ENCODE measurements around the gene CALD1. TPM values are rescaled to one million over a fixed set of nuclear protein-coding genes. Genes with fewer than 3 reads are reported as not detected.

CALD1 gene
- total and polyA plus RNA-seq, 9 donors, result 79.3 to 209 (median 128) TPM

- WGBS (ENCODE audit: insufficient coverage), result no CpG with 5 or more reads among the region's 3 CpGs
- peaks cover 18% of the 10 kb centered on the region for H3K36me3 ChIP-seq (ENCODE audit: control insufficient read depth, insufficient read depth, low read length)
Measured at GRCh38 chr7:134927723-134928122, 148.3 kb downstream of the CALD1 start.

DNA sequence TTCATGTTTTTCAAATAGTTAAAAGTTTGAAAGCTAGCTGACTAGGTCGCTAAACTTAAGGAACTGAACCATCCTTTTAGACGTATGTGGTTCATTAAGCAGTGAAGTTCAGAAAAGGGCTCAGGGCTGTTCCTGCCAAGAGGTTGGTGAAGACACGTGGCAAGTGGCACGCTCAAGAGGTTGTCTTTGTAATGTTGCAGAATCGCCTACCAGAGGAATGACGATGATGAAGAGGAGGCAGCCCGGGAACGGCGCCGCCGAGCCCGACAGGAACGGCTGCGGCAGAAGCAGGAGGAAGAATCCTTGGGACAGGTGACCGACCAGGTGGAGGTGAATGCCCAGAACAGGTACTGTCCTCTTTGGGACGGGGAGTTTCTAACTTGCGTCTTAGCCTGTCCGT lies 149.1 kb downstream of the CALD1 start:
- H3K36me3 ChIP-seq (ENCODE audit: control insufficient read depth, insufficient read depth, low read length), result peaks cover 24% of the 10 kb centered on the region
- no peak overlapping the region for H3K27ac ChIP-seq (ENCODE audit: low read length)
- no peaks in the 10 kb centered on the region for H3K9me3 ChIP-seq (replicated peaks; ENCODE audit: control insufficient read depth, low read depth, low read length)
- H3K4me3 ChIP-seq (ENCODE audit: low read length), result no peak overlapping the region
- no peaks in the 10 kb centered on the region for H3K27me3 ChIP-seq (ENCODE audit: control insufficient read depth, insufficient read depth, low read length)
- DNase-seq, result no peak
- no peaks in the 10 kb centered on the region for H3K4me1 ChIP-seq (ENCODE audit: control insufficient read depth, insufficient read depth, low read length)
- 96% methylated on average over 15 of the region's 18 CpGs for WGBS (ENCODE audit: insufficient coverage)

More at GRCh38 chr7:134927723-134928122, 148.3 kb downstream of the CALD1 start:
- no peaks in the 10 kb centered on the region for H3K9me3 ChIP-seq (replicated peaks; ENCODE audit: control insufficient read depth, low read depth, low read length)
- no peaks in the 10 kb centered on the region for H3K4me1 ChIP-seq (ENCODE audit: control insufficient read depth, insufficient read depth, low read length)
- no peak for DNase-seq
- H3K27ac ChIP-seq (ENCODE audit: low read length), result no peak overlapping the region
- H3K27me3 ChIP-seq (ENCODE audit: control insufficient read depth, insufficient read depth, low read length), result no peaks in the 10 kb centered on the region
- H3K4me3 ChIP-seq (ENCODE audit: low read length), result no peak overlapping the region

DNA sequence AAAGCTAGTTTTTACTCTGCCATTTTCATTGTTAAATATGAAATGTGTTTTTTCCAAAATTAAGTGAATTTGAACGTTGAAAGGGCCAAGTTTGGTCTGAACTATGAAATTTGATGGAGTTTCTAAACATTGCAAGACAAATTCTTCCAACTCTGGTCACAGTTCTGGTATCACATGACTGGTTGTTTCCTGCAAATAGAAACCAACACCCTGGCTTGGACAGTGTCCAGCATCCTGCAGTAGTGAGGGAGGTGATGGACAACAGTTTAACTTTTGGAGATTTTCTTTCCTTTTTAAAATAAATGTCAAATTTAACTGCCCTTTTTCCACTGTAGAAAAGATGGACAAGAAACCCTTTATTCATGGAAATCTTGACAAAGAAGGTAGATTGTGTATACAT lies 152.1 kb downstream of the CALD1 start:
- H3K9me3 ChIP-seq (replicated peaks; ENCODE audit: control insufficient read depth, low read depth, low read length), result no peaks in the 10 kb centered on the region
- peaks cover 35% of the 10 kb centered on the region for H3K36me3 ChIP-seq (ENCODE audit: control insufficient read depth, insufficient read depth, low read length)
- no peaks in the 10 kb centered on the region for H3K4me1 ChIP-seq (ENCODE audit: control insufficient read depth, insufficient read depth, low read length)
- H3K4me3 ChIP-seq (ENCODE audit: low read length), result no peak overlapping the region
- DNase-seq, result peak; percentile 22
- H3K27me3 ChIP-seq (ENCODE audit: control insufficient read depth, insufficient read depth, low read length), result no peaks in the 10 kb centered on the region
- no CpG with 5 or more reads among the region's 1 CpG for WGBS (ENCODE audit: insufficient coverage)
- no peak overlapping the region for H3K27ac ChIP-seq (ENCODE audit: low read length)

- H3K27me3 ChIP-seq (ENCODE audit: control insufficient read depth, insufficient read depth, low read length), result no peaks in the 10 kb centered on the region
- H3K27ac ChIP-seq (ENCODE audit: low read length), result no peak overlapping the region
- H3K4me3 ChIP-seq (ENCODE audit: low read length), result no peak overlapping the region
- DNase-seq, result no peak
- H3K36me3 ChIP-seq (ENCODE audit: control insufficient read depth, insufficient read depth, low read length), result peaks cover 37% of the 10 kb centered on the region
- no peaks in the 10 kb centered on the region for H3K9me3 ChIP-seq (replicated peaks; ENCODE audit: control insufficient read depth, low read depth, low read length)
- WGBS (ENCODE audit: insufficient coverage), result 84% methylated on average over 15 of the region's 17 CpGs
- no peaks in the 10 kb centered on the region for H3K4me1 ChIP-seq (ENCODE audit: control insufficient read depth, insufficient read depth, low read length)
Measured at GRCh38 chr7:134932707-134933370, 153.4 kb downstream of the CALD1 start.

DNA sequence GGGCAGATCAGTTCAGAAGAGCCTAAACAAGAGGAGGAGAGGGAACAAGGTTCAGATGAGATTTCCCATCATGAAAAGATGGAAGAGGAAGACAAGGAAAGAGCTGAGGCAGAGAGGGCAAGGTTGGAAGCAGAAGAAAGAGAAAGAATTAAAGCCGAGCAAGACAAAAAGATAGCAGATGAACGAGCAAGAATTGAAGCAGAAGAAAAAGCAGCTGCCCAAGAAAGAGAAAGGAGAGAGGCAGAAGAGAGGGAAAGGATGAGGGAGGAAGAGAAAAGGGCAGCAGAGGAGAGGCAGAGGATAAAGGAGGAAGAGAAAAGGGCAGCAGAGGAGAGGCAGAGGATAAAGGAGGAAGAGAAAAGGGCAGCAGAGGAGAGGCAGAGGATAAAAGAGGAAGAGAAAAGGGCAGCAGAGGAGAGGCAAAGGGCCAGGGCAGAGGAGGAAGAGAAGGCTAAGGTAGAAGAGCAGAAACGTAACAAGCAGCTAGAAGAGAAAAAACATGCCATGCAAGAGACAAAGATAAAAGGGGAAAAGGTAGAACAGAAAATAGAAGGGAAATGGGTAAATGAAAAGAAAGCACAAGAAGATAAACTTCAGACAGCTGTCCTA lies 154.1 kb downstream of the CALD1 start:
- no peaks in the 10 kb centered on the region for H3K9me3 ChIP-seq (replicated peaks; ENCODE audit: control insufficient read depth, low read depth, low read length)
- 89% methylated on average over 3 of the region's 3 CpGs for WGBS (ENCODE audit: insufficient coverage)
- H3K27me3 ChIP-seq (ENCODE audit: control insufficient read depth, insufficient read depth, low read length), result no peaks in the 10 kb centered on the region
- no peak overlapping the region for H3K27ac ChIP-seq (ENCODE audit: low read length)
- H3K36me3 ChIP-seq (ENCODE audit: control insufficient read depth, insufficient read depth, low read length), result peaks cover 36% of the 10 kb centered on the region
- no peaks in the 10 kb centered on the region for H3K4me1 ChIP-seq (ENCODE audit: control insufficient read depth, insufficient read depth, low read length)
- no peak for DNase-seq
- no peak overlapping the region for H3K4me3 ChIP-seq (ENCODE audit: low read length)

DNA sequence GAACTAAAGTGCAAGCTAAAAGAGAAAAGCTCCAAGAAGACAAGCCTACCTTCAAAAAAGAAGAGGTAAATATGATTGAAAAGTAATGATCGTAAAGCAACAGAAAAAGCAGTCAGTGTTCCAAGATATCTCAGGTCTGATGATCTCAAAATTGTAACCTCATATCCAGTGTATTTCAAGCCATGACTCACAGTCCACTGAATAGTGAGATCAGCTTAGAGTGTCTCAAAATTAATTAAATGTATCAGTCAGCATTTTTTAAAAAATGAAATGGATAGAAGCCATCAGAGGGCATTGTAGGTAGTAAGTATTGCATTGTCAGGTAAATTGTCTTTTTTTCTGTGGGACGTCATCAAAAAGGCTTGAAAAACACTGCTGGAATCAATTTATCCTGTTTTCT lies 156.3 kb downstream of the CALD1 start:
- no peaks in the 10 kb centered on the region for H3K4me1 ChIP-seq (ENCODE audit: control insufficient read depth, insufficient read depth, low read length)

GRCh38 chr7:134936893-134937510 lies 157.6 kb downstream of the CALD1 start:
- H3K4me1 ChIP-seq (ENCODE audit: control insufficient read depth, insufficient read depth, low read length), result no peaks in the 10 kb centered on the region
- WGBS (ENCODE audit: insufficient coverage), result 62% methylated on average over 3 of the region's 3 CpGs
- H3K4me3 ChIP-seq (ENCODE audit: low read length), result no peak overlapping the region
- H3K27ac ChIP-seq (ENCODE audit: low read length), result no peak overlapping the region
- no peaks in the 10 kb centered on the region for H3K27me3 ChIP-seq (ENCODE audit: control insufficient read depth, insufficient read depth, low read length)
- no peaks in the 10 kb centered on the region for H3K9me3 ChIP-seq (replicated peaks; ENCODE audit: control insufficient read depth, low read depth, low read length)
- no peak for DNase-seq
- peaks cover 37% of the 10 kb centered on the region for H3K36me3 ChIP-seq (ENCODE audit: control insufficient read depth, insufficient read depth, low read length)

More for the DNA sequence above, 156.3 kb downstream of the CALD1 start:
- Histone ChIP-seq H3K27ac (ENCODE audit: low read length) (no peak overlapping the region), H3K4me3 (ENCODE audit: low read length) (no peak overlapping the region), H3K36me3 (ENCODE audit: control insufficient read depth, insufficient read depth, low read length) (peaks cover 35% of the 10 kb centered on the region), H3K9me3 (replicated peaks; ENCODE audit: control insufficient read depth, low read depth, low read length) (no peaks in the 10 kb centered on the region), H3K27me3 (ENCODE audit: control insufficient read depth, insufficient read depth, low read length) (no peaks in the 10 kb centered on the region)
- no CpG with 5 or more reads among the region's 2 CpGs for WGBS (ENCODE audit: insufficient coverage)
- no peak for DNase-seq

- H3K27ac ChIP-seq (ENCODE audit: low read length), result no peak overlapping the region
- H3K4me1 ChIP-seq (ENCODE audit: control insufficient read depth, insufficient read depth, low read length), result no peaks in the 10 kb centered on the region
- no peak for DNase-seq
- no peaks in the 10 kb centered on the region for H3K27me3 ChIP-seq (ENCODE audit: control insufficient read depth, insufficient read depth, low read length)
- H3K36me3 ChIP-seq (ENCODE audit: control insufficient read depth, insufficient read depth, low read length), result peaks cover 27% of the 10 kb centered on the region
- no peak overlapping the region for H3K4me3 ChIP-seq (ENCODE audit: low read length)
- WGBS (ENCODE audit: insufficient coverage), result 64% methylated on average over 4 of the region's 4 CpGs
- no peaks in the 10 kb centered on the region for H3K9me3 ChIP-seq (replicated peaks; ENCODE audit: control insufficient read depth, low read depth, low read length)
Measured at GRCh38 chr7:134938141-134938540, 158.7 kb downstream of the CALD1 start.

- Histone ChIP-seq H3K27ac (ENCODE audit: low read length) (no peak overlapping the region), H3K4me3 (ENCODE audit: low read length) (no peak overlapping the region), H3K9me3 (replicated peaks; ENCODE audit: control insufficient read depth, low read depth, low read length) (no peaks in the 10 kb centered on the region), H3K27me3 (ENCODE audit: control insufficient read depth, insufficient read depth, low read length) (no peaks in the 10 kb centered on the region), H3K4me1 (ENCODE audit: control insufficient read depth, insufficient read depth, low read length) (no peaks in the 10 kb centered on the region), H3K36me3 (ENCODE audit: control insufficient read depth, insufficient read depth, low read length) (peaks cover 21% of the 10 kb centered on the region)
- peak; percentile 18 for DNase-seq
- WGBS (ENCODE audit: insufficient coverage), result 75% methylated on average over 3 of the region's 4 CpGs
Measured at GRCh38 chr7:134939136-134939535, 159.7 kb downstream of the CALD1 start.

- H3K9me3 ChIP-seq (replicated peaks; ENCODE audit: control insufficient read depth, low read depth, low read length), result no peaks in the 10 kb centered on the region
- DNase-seq, result no peak
- no peaks in the 10 kb centered on the region for H3K4me1 ChIP-seq (ENCODE audit: control insufficient read depth, insufficient read depth, low read length)
- H3K36me3 ChIP-seq (ENCODE audit: control insufficient read depth, insufficient read depth, low read length), result peaks cover 17% of the 10 kb centered on the region
- no peak overlapping the region for H3K4me3 ChIP-seq (ENCODE audit: low read length)
- no peak overlapping the region for H3K27ac ChIP-seq (ENCODE audit: low read length)
- H3K27me3 ChIP-seq (ENCODE audit: control insufficient read depth, insufficient read depth, low read length), result no peaks in the 10 kb centered on the region
Measured at GRCh38 chr7:134940729-134941128, 161.3 kb downstream of the CALD1 start.
